PFSK-1 (cell line): ENCODE results near the gene TARS2.
A peak's percentile ranks its signal among the peaks of the same experiment; 100 is the strongest.

Experiments
- FOXP2 ChIP-seq: optimal IDR thresholded peaks from 2 replicates; pipeline ENCODE3; 2011; ENCODE audit warnings: borderline replicate concordance, control low read depth, inconsistent platforms; ENCODE audit not compliant: insufficient read depth; ENCODE audit errors: extremely low read length, extremely low read depth
- POLR2AphosphoS5 ChIP-seq: IDR thresholded peaks from 2 replicates; pipeline ENCODE4 v1.6.1; 2012; ENCODE audit warnings: low read depth, mild to moderate bottlenecking, control low read depth, low read length, moderate library complexity
- REST ChIP-seq, 2 experiments: IDR thresholded peaks; 2 replicates each; pipeline versions ENCODE4 v1.6.1 to v1.8.0; 2011 to 2012; ENCODE audit warnings: low read depth in 2 of 2, low read length in 2 of 2, control low read depth in 1 of 2, inconsistent platforms in 1 of 2, mild to moderate bottlenecking in 1 of 2, moderate library complexity in 1 of 2; ENCODE audit not compliant: insufficient read depth in 1 of 2
- SIN3A ChIP-seq: IDR thresholded peaks from 2 replicates; pipeline ENCODE4 v1.6.1; 2012; ENCODE audit warnings: mild to moderate bottlenecking, low read length, moderate library complexity, borderline replicate concordance; ENCODE audit not compliant: insufficient read depth
- TAF1 ChIP-seq: IDR thresholded peaks from 2 replicates; pipeline ENCODE4 v1.6.1; 2012; ENCODE audit warnings: low read length, control low read depth, borderline replicate concordance; ENCODE audit not compliant: insufficient read depth

The TARS2 gene

GRCh38 chr1:150546294-150546937 is 59.2 kb downstream of the TARS2 start:
- TF ChIP-seq SIN3A: no peak
- no peak for TF ChIP-seq POLR2AphosphoS5

- TF ChIP-seq POLR2AphosphoS5 (no peak), REST (IDR thresholded peaks at IDR 0.05; ENCODE audit: insufficient read depth in 1 of 2, low read depth in 2 of 2, low read length in 2 of 2) (no peak), FOXP2 (no peak), TAF1 (no peak), SIN3A (no peak)
These were observed 61.1 kb downstream of the TARS2 start for GRCh38 chr1:150548324-150548631.

- TF ChIP-seq POLR2AphosphoS5 (peak; percentile 63; the same call in 1 of the 2 replicates), REST (IDR thresholded peaks at IDR 0.05; ENCODE audit: insufficient read depth in 1 of 2, low read depth in 2 of 2, low read length in 2 of 2) (peak in 1 of 2 experiments; percentile 37; a peak in 1 of 4 replicates), FOXP2 (peak; percentile 11), SIN3A (no peak), TAF1 (no peak)
These were observed 61.6 kb downstream of the TARS2 start, which contains the start of gene ADAMTSL4 for GRCh38 chr1:150548632-150549495. ADAMTSL4 (plus strand) TSS chr1:150549408; CDS start chr1:150552289, 2,881 bp downstream.

GRCh38 chr1:150549496-150550221 is 62.4 kb downstream of the TARS2 start:
- no peak for TF ChIP-seq TAF1
- TF ChIP-seq SIN3A: no peak
- no peak for TF ChIP-seq POLR2AphosphoS5
- no peak for TF ChIP-seq FOXP2

GRCh38 chr1:150550222-150551050 is 63.2 kb downstream of the TARS2 start:
- no peak for TF ChIP-seq SIN3A
- no peak for TF ChIP-seq TAF1
- TF ChIP-seq REST (IDR thresholded peaks at IDR 0.05; ENCODE audit: insufficient read depth in 1 of 2, low read depth in 2 of 2, low read length in 2 of 2): no peak
- no peak for TF ChIP-seq POLR2AphosphoS5
- TF ChIP-seq FOXP2: no peak
